Hematopoietic multipotent progenitor cell (in vitro differentiated cells): ENCODE results near the gene RYR1. TPM values are rescaled to one million over a fixed set of nuclear protein-coding genes. Genes with fewer than 3 reads are reported as not detected.
"Not testable (repeated sequence)": the region's sequence is repeated elsewhere in the genome, so short reads cannot be mapped to it uniquely, and the experiment has no call there.

Experiments
- DNase-seq, 3 donors: peaks; one replicate each; pipeline ENCODE4 v3.0.0-alpha.2; 2011 to 2015; ENCODE audit warnings: low read depth in 2 of 3, low spot score in 2 of 3
- total RNA-seq: library from RNA; depleted of rRNA; stranded (reverse); fragments of >200 nt; gene quantifications from one replicate; pipeline ENCODE4 v1.2.3, GENCODE V29; 2012

RYR1 gene
- total RNA-seq, 1 donor = 2.7 TPM

DNA sequence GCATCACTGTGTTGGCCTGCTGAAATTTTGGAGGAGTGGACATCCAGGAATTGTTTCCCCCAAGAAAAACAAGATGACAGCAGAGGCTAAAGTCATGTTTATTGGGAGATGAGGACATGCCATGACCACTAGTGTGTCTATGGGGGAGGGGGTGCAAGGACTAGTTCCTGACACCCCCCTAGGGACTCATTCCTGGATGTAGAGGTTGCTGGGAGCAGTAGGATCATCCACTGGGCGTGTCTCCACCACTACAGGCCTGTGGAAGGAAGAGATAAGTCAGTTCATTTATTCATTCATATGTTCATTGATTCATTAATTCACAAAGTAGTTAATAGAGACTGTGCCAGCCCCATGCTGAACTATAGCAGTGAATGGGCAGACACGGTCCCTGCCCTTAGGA, 154.1 kb downstream of the RYR1 start:
- no peak for DNase-seq

DNA sequence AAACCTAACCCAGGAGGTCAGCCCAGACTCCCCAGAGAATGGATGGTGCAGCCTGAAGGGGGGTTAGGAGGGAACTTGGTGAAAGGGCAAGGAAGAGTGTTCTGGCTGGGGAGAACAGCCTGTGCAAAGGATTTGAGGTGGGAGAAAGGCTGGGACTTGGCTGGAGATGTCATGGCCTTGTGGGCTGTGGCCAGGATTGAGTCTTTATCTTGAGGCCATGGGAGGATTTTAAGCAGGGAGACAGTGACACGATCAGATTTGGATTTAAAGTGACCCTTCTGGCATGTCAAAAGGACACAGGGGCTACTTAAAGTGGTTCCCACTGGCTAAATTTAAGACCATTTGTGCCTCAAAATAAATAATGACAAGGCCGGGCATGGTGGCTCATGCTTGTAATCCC, 154.6 kb downstream of the RYR1 start:
- no peak for DNase-seq

DNA sequence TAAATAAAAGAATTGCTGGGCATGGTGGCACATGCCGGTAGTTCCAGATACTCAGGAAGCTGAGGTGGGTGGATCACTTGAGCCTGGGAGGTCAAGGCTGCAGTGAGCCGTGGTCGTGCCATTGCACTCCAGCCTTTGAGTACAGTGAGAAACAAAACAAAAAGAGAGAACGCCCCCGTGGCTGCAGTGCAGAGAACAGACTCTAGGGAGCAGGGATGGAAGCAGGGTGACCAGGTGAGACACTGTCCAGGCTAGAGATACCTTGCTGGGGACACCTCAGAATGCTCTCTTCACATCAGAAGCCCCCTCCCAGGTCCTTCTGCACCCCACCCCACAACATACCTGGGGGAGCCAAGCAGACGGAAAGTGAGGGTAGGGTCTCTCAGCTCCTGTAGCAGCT, 159.4 kb downstream of the RYR1 start:
- no peak for DNase-seq

DNA sequence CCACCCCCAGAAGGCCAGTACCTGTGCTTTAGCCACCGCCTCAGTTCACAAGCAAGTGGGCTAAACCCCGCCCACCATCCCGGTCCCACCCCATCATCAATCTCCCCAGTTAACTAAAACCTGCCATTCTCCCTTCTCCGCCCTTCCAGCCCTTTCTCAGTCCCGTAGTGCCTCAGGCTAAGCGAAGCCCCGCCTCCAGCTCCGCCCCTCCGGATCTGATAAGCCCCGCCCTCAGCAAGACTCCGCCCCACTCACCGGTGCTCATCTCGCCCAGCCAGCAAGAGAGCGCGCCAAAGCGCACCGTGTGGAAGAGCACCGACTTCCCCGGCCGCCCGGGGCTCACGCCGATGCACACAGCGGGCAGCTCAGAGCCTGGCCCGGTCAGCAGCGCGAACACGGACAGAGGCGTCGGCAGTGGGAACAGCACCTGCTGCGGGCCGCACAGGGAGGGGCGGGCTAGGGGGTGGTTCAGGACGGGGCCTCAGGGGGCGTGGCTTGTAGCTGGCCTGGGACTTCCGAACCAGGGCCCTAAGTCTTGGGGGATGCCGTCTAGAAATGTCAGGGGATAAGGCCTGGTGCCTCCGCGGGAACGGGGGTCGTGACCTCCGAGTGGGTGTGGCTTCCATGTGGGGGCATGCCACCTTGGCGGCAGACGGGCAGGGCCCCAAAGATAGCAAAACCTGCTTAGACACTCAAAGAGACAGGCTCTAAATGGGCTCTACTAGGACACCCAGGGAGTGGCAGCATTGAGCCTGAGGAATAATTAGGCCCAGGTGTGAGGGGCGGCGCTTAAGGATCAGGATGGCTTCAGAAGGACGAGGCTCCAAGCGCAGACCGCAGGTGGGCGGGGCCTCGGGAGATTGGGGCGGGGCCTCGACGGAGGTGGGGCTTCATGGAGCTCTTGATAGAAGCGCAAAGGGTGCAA, 162.8 kb downstream of the RYR1 start:
- DNase-seq = no peak

DNA sequence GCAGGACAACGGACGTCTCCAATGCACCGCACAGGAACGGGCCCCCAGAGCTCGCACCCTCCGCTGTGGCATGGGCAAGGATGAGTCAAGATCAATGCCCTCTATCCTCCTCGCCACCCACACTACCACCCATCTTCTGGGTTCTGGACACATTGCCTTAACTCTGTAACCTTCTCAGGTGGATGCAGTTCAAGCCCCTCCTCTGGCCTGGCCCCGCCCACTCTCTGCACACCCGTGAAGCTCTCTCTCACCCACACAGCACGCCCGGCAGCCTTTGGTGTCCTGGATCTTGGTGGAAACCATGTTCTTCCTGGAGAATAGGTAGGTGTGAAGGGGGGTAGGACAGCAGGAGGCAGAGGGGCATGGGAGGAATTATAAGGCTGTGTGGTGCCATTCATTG, 163.6 kb downstream of the RYR1 start:
- DNase-seq = no peak

DNA sequence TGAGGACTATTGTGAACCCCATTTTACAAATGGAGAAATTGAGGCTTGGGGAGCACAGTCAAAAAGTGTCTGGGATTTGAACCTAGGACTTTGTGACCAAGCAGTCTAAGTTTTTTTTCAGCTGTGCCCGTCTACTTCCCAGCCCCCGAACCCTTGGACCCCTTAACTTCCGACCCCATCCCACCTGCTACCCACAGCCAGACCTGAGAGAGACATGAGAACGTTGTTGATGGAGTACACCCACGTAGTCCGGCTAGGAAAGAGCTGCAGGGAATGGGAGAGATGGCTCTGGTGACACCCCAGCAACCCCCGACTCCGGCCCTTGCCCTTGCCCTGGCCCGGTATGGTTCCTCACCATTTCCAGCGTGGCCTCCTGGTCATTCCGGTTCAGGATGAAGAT, 166.2 kb downstream of the RYR1 start:
- no peak for DNase-seq

DNA sequence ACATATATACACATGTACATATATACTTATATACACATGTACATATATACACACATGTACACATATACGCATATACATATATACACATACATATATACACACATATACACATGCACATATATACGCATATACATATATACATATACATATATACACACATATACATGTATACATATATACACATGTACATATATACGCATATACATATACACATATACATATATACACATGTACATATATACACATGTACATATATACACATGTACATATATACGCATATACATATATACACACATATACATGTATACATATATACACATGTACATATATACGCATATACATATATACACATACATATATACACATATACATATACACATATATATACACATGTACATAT, 169.4 kb downstream of the RYR1 start:
- DNase-seq = not testable (repeated sequence)

DNA sequence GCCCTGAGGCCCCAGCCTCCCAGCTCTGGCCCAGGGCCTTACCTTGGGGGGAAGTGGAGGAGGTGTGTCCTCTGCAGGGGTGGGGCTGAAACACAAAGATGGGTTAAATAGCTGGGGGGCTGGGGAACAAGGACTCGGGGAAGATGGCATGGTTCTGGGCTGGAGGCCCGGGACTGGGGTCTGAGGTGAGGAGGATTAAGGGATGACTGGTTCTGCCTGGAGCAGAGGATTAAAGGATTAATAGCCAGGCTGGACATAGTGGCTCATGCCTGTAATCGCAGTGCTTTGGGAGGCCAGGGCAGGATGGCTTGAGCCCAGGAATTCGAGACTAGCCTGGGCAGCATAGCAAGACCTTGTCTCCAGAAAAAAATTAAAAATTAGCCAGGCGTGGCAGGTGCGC, 172.6 kb downstream of the RYR1 start:
- no peak for DNase-seq

DNA sequence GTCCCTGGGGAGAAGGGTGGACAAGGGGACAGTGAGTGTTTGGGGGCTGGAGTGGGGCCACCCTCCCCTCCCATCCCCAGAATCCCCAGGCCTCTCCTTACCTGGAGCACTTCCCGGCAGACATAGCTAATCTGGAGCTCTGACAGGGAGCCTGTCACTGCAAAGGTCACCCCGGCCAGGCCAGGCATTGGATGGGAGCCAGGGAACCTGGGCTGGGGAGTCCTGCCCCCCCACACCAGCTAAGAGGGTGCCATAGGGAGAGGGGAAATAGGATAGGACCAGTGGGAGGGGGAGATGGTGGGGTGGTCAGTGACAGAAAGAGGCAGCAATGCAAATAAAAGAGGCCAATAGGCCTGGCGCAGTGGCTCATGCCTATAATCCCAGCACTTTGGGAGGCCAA, 180.8 kb downstream of the RYR1 start:
- no peak for DNase-seq

DNA sequence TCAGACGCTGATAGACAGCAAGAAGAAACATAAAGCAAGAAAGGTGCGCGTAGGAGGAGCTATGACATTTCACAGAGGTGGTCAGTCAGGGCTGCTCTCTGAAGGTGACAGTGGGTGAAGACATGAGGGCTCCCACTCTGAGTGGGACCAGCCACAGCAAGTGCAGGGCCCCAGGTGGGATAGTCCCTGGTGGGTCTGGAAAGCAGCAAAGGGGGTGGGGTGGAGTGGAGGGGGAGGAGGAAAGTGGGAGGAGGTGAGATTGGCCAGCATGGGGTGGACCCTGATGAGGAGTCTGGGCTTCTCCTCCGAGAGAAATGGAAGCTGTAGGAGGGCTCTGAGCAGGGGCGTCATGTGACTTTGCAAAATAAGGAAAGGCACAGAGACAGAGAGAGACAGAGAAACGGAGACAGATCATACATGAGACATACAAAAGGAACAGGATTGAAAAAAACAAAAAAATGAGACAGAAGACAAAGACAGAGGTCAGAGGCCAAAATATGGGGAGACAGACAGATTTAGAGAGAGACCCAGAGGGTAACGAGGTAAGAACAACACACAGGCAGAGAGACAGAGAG, 181.6 kb downstream of the RYR1 start:
- DNase-seq = no peak

DNA sequence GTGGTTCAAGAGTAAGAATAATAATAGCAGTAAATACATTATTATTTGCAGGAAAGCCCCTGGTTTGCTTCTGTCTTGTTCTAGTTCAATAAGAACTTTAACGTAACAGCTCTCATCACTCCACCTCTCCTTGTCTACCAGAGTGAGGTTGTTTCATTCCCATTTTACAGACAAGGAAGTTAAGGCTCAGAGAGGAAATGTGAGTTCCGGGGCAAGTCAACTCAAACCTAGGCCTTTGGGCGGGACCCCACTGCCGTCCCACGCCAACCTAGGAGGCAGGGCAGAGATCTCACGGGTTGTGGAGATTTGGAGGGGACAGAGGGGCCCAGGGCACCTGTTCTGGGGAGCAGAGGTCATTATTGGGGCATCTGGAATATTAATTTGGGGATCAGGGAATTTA, 182.8 kb downstream of the RYR1 start:
- DNase-seq = no peak

DNA sequence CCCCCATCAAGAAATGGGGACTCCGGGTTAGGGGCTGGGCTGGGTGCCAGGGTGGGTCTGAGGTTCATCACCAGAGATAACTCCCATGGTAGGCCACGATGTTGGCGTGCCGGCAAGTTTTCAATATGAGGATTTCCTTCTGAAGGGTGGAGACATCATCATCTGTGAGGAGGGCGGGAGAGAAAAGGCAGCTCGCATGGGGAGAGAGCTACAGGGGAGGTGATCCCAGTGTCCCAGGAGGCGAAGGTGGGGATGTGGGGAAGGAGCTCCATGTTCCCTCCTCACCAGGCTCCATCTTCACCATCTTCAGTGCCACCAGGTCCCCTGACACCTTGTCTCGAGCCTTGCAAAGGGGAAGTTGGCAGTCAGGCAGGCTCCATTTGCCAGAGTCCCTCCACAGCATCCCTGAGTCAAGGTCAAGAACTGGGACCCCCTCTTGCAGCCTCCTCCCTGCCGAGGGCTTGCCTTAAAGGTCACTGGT, 183.8 kb downstream of the RYR1 start:
- peak in 2 of 3 donors; percentile 26 to 46 for DNase-seq

DNA sequence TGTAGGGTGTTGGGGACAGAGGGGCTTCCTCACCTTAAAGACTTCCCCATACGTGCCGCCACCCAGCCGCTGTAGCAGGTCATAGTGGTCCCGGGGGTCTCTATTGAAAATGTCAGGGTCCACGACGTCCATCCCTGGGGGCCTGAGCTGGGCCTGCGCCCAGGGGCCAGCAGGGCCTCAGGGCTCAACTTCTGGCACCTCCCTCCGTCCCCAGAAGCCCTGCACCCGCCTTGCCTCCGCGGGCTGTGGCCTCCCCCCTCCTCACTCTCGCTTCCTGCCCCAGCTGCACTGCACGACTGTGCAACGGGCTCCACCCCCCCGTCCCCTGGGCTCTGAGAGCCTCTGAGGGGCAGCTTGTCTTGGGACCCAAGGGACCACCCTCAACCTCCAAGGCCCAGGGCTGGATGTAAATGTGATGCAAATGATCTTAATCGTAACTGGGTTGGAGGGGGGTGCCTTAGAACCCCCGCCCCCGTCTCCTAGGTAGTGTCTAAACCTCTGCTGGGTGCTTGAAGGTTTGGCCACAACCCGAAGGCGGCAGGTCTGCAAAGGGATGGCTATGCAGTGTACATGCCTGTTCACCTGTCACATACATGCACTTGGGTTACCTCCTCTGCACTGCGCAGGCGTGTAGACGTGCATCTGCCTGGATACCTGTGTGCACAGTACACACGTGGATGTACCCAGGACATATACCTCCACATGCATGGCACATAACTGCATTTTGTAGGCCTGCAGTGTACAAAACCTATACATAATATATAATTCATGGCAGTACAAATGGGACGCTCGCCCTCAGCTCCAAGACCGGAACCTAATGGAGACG, 184.5 kb downstream of the RYR1 start, which contains the start of gene MAP4K1:
TSS of gene MAP4K1 (minus strand) at position 190 of the 826 bp plus-strand sequence. CDS start at position 132, 58 bp downstream.
- DNase-seq = peak; percentile 35 to 52 (median 42)

DNA sequence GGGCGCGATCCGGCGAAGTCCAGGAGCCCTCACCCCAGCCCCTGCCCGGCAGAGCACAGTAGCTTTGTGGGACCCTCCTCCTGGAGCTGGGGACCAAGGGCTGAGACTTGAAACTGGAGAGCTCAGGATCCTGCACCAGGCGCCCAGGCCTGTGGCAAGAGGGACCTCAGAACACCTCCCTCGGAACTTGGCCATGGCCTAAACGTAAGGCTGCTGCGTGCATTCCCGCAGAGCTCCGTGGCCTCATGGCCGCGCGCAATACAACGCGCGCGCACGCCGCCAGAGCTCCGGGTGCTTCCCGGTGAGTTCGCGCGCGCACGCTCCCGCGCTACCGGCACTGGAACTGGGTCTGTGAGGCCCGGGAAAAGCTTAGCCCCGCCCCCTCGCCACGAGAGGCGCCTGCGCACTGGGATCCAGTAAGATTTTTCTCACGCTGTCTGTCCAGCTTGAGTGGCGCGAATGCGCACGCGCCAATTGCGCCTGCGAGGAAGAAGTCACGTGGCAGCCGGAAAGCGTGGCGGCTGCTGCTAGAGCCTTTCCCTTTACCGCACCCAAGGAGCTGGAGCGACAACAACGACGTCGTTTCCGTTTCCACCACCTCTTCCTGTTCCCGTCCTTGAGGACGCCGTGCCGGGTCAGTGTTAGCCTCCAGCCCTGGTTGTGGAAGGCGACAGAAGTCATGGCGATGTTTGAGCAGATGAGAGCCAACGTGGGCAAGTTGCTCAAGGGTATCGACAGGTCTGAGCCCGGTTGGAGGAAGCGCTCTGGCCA, 185.3 kb downstream of the RYR1 start, which contains the start of gene EIF3K:
TSS of gene EIF3K (plus strand) at position 599 of the 771 bp plus-strand sequence. CDS start at position 680, 81 bp downstream.
- peak; percentile 98 to 99 (median 98) for DNase-seq

DNA sequence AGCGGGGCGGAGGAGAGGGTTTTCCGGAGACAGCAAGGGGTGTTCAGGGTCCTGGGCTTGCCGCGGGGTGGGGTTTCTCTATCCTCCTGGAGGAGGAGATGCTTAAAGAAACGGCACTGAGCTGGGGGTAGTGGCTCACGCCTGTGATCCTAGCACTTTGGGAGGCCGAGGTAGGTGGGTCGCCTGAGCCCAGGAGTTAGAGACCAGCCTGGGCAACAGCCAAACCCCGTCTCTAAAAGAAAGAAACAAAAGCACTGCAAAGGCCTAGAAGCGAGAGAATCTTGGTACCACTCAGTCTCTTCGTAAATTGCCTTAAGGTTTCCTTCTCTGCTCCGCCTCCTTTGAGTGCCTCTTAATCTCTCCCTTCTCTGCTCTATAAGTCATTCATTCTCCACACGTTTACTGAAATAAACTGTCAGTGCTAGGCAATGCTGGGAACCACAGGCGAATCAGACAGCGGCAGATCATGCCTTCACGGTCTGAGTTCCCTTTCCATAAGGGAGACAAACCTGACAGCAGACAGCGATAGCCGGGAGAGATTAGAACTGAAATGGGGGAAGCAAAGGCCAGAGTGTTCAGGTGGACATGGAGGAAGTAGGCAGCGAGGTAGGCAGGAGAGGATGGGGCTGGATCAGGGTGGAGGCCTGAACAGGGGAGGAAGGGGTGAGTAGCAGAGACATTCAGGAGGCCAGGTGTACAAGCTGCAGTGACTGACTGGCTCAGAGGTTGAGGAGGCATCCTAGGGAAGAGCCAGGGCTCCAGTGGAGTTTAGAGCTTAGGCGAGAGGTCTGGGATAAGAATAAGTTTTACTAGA, 186.1 kb downstream of the RYR1 start:
- DNase-seq = no peak

DNA sequence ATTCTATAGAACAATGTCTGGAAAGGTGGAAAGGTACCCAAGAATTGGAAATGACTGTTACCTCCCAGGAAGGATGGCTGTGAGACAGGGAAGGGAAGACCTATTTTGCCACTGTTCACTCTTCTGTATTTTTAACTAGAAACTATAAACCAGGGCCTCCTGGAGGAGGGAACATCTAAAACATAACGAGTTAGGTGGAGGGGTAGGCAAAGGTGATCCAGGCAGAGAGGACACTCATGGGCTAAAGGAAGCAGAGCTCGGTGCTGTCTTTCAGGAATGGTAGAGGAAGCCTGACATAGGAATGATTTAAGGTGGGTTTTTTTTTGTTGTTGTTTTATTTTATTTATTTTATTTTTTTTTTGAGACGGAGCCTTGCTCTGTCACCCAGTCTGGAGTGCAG, 191.3 kb downstream of the RYR1 start:
- DNase-seq = no peak

DNA sequence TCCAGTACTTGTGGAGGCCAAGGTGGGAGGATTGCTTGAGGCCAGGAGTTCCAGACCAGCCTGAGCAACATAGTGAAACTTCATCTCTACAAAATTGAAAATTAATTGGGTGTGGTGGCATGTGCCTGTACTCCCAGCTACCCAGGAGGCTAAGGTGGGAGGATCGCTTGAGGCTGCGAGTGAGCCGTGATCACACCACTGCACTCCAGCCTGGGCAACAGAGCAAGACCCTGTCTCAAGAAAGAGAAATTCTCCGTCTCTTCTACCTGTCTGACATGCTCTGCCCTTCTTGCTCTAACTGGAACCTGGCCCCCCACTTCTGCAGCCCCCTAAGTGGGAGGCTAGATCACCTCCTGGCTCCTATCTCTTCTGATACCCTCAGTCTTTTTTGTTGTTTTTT, 192.9 kb downstream of the RYR1 start:
- no peak for DNase-seq

DNA sequence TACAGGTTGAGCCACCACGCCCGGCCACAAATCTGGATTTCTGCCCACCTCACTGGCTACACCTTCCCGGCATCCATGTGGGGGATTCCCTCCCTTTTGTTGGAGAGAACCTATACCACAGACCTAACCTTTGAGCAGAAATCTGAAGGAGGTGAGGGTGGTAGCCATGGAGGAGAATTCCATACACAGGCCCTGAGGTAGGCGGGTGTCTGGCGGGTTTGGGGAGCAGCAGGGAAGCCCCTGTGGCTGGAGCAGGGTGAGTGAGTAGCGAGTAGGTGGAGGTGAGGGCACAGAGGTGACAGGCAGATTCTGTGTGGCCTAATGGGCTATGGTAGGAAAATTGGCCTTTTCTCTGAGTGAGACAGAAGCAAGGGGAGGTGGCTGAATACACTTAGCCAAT, 196.1 kb downstream of the RYR1 start:
- DNase-seq = no peak

DNA sequence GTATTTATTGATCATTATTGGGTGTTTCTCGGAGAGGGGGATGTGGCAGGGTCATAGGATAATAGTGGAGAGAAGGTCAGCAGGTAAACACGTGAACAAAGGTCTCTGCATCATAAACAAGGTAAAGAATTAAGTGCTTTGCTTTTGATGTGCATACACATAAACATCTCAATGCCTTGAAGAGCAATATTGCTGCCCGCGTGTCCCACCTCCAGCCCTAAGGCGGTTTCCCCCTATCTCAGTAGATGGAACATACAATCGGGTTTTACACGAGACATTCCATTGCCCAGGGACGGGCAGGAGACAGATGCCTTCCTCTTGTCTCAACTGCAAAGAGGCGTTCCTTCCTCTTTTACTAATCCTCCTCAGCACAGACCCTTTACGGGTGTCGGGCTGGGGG, 197.8 kb downstream of the RYR1 start:
- not testable (repeated sequence) for DNase-seq
